ENCODE measurements around the gene ABCB4. TPM values are rescaled to one million over a fixed set of nuclear protein-coding genes. Genes with fewer than 3 reads are reported as not detected.

ABCB4 gene
- total RNA-seq, 2 experiments from 2014 or later = not detected

DNA sequence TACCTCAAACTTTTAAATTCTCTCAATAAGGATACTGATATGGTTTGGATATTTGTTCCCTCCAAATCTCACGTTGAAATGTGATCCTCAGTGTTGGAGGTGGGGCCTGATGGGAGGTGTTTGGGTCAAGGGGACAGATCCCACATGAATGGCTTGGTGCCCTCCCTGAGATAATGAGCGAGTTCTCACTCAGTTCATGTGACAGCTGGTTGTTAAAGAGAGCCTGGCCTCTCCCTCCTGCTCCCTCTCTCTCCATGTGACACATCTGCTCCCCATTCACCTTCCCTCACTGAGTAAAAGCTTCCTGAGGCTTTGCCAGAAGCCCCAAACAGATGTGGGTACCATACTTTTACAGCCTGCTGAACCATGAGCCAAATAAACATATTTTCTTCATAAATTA, 19.2 kb downstream of the ABCB4 start:
- ChIA-PET CTCF (no interaction called here), POLR2A (no interaction called here)
- peaks cover 32% of the 10 kb centered on the region for H3K27me3 Mint-ChIP-seq
- H3K36me3 ChIP-seq (ENCODE audit: insufficient read depth, low read length) = no peaks in the 10 kb centered on the region
- intact Hi-C loops (cut with DNase I, micrococcal nuclease) = no loop called here
- no peaks in the 10 kb centered on the region for H3K36me3 Mint-ChIP-seq (ENCODE audit: low read depth)
- no peak overlapping the region for H3K4me3 ChIP-seq (ENCODE audit: low read length)
- no peak for TF ChIP-seq CTCF (IDR thresholded peaks at IDR 0.05)
- no peaks in the 10 kb centered on the region for H3K9me3 Mint-ChIP-seq
- no peak overlapping the region for H3K4me3 Mint-ChIP-seq
- no peak overlapping the region for H3K27ac Mint-ChIP-seq
- H3K9me3 ChIP-seq (ENCODE audit: control insufficient read depth in 1 of 2, insufficient read depth in 1 of 2, low read length in 2 of 2) = no peaks in the 10 kb centered on the region
- DNase-seq (no peak), ATAC-seq (ENCODE audit: poor library complexity) (no peak)
- H3K27me3 ChIP-seq (ENCODE audit: control insufficient read depth in 1 of 2, insufficient read depth in 2 of 2, low read length in 2 of 2) = peaks cover 0 to 2% of the 10 kb centered on the region in 2 experiments
- H3K4me1 ChIP-seq (ENCODE audit: insufficient read depth, low read length) = no peaks in the 10 kb centered on the region
- no peaks in the 10 kb centered on the region for H3K4me1 Mint-ChIP-seq (ENCODE audit: low read depth)
- no peak overlapping the region for H3K27ac ChIP-seq (ENCODE audit: low read depth in 1 of 2, low read length in 2 of 2)

DNA sequence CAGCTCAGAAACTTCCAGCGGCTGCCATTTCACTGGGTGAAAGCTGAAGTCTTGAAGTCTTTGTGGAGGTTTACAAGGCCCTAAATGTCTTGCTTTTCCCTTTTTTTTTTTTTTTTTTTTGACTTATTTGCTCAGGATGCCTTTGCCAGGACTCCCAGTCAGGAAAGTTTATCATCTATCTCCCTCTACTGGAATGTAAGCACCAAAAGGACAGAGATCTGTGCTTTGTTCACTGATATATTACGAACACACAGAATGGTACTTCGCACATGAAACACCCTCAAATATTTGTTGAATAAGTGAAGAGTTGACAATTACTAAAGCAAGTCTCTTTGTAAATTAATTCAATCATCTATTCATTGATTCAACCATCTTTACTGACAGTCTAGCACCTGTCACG, 23.2 kb downstream of the ABCB4 start:
- no peak overlapping the region for H3K27ac ChIP-seq (ENCODE audit: low read depth in 1 of 2, low read length in 2 of 2)
- no peak overlapping the region for H3K27ac Mint-ChIP-seq
- H3K27me3 Mint-ChIP-seq = peaks cover 26% of the 10 kb centered on the region
- TF ChIP-seq CTCF (IDR thresholded peaks at IDR 0.05) = no peak
- no peaks in the 10 kb centered on the region for H3K4me1 Mint-ChIP-seq (ENCODE audit: low read depth)
- CTCF ChIA-PET = no interaction called here
- H3K36me3 ChIP-seq (ENCODE audit: insufficient read depth, low read length) = no peaks in the 10 kb centered on the region
- no peak for ATAC-seq (ENCODE audit: poor library complexity)
- H3K9me3 Mint-ChIP-seq = no peaks in the 10 kb centered on the region
- H3K36me3 Mint-ChIP-seq (ENCODE audit: low read depth) = no peaks in the 10 kb centered on the region
- H3K9me3 ChIP-seq (ENCODE audit: control insufficient read depth in 1 of 2, insufficient read depth in 1 of 2, low read length in 2 of 2) = no peaks in the 10 kb centered on the region
- H3K4me3 ChIP-seq (ENCODE audit: low read length) = no peak overlapping the region
- no peak overlapping the region for H3K4me3 Mint-ChIP-seq
- intact Hi-C loops (cut with DNase I, micrococcal nuclease) = no loop called here
- H3K27me3 ChIP-seq (ENCODE audit: control insufficient read depth in 1 of 2, insufficient read depth in 2 of 2, low read length in 2 of 2) = peaks cover 0 to 2% of the 10 kb centered on the region in 2 experiments
- no peak for DNase-seq
- no peaks in the 10 kb centered on the region for H3K4me1 ChIP-seq (ENCODE audit: insufficient read depth, low read length)
- POLR2A ChIA-PET = interaction anchor here (0.6 kb wide), 1 partner anchor 148 kb away, joined by 4 read pairs; no protein-coding TSS in a partner anchor

DNA sequence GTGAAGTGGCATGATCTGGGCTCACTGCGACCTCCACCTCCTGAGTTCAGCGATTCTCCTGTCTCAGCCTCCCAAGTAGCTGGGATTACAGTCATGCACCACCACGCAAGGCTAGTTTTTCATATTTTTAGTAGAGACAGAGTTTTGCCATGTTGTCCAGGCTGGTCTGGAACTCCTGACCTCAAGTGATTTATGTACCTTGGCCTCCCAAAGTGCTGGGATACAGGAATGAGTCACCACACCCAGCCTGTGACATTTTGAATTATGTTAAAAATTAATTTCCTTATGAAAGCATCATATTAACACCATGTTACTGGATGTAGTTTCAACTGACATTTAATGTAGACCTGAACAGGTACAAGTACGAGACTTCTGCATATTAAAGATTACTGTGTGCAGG, 24.3 kb downstream of the ABCB4 start:
- H3K27ac ChIP-seq (ENCODE audit: low read depth in 1 of 2, low read length in 2 of 2) = no peak overlapping the region
- no peaks in the 10 kb centered on the region for H3K36me3 ChIP-seq (ENCODE audit: insufficient read depth, low read length)

More for the DNA sequence above, 24.3 kb downstream of the ABCB4 start:
- ChIA-PET POLR2A (no interaction called here), CTCF (no interaction called here)
- Mint-ChIP-seq H3K4me1 (ENCODE audit: low read depth) (no peaks in the 10 kb centered on the region), H3K9me3 (no peaks in the 10 kb centered on the region), H3K27ac (no peak overlapping the region), H3K4me3 (no peak overlapping the region), H3K27me3 (peaks cover 23% of the 10 kb centered on the region), H3K36me3 (ENCODE audit: low read depth) (no peaks in the 10 kb centered on the region)
- Histone ChIP-seq H3K27me3 (ENCODE audit: control insufficient read depth in 1 of 2, insufficient read depth in 2 of 2, low read length in 2 of 2) (peaks cover 0 to 2% of the 10 kb centered on the region in 2 experiments), H3K4me3 (ENCODE audit: low read length) (no peak overlapping the region), H3K9me3 (ENCODE audit: control insufficient read depth in 1 of 2, insufficient read depth in 1 of 2, low read length in 2 of 2) (no peaks in the 10 kb centered on the region), H3K4me1 (ENCODE audit: insufficient read depth, low read length) (no peaks in the 10 kb centered on the region)
- DNase-seq = no peak
- ATAC-seq (ENCODE audit: poor library complexity) = no peak
- no peak for TF ChIP-seq CTCF (IDR thresholded peaks at IDR 0.05)
- intact Hi-C loops (cut with DNase I, micrococcal nuclease) = no loop called here
